Subcutaneous abdominal adipose tissue (tissue), 5 donors: ENCODE results near the gene MAFF.

Experiments
- H3K27ac ChIP-seq: one replicate; pipeline ENCODE4 v1.7.0; 2013; ENCODE audit warnings: low read depth, mild to moderate bottlenecking, inconsistent platforms, low read length, moderate library complexity
- H3K27me3 ChIP-seq, 5 donors: one replicate each; pipeline ENCODE4 v1.7.0; 2013; ENCODE audit warnings: low read length in 5 of 5, inconsistent platforms in 1 of 5; ENCODE audit not compliant: control insufficient read depth in 5 of 5, insufficient read depth in 4 of 5
- H3K36me3 ChIP-seq, 5 donors: one replicate each; pipeline ENCODE4 v1.7.0; 2013; ENCODE audit warnings: low read length in 5 of 5; ENCODE audit not compliant: control insufficient read depth in 5 of 5, insufficient read depth in 5 of 5
- H3K4me1 ChIP-seq, 5 donors: one replicate each; pipeline ENCODE4 v1.7.0; 2013; ENCODE audit warnings: low read length in 5 of 5, mild to moderate bottlenecking in 3 of 5, moderate library complexity in 1 of 5; ENCODE audit not compliant: control insufficient read depth in 5 of 5, insufficient read depth in 5 of 5
- H3K4me3 ChIP-seq, 5 donors: one replicate each; pipeline ENCODE4 v1.7.0; 2013; ENCODE audit warnings: low read length in 5 of 5, low read depth in 1 of 5
- H3K9ac ChIP-seq, 5 donors: one replicate each; pipeline ENCODE4 v1.7.0; 2013; ENCODE audit warnings: low read length in 5 of 5, mild to moderate bottlenecking in 4 of 5, moderate library complexity in 3 of 5
- H3K9me3 ChIP-seq, 5 donors: one replicate each; pipeline ENCODE4 v1.7.0; 2013; ENCODE audit warnings: low read length in 5 of 5; ENCODE audit not compliant: control insufficient read depth in 5 of 5
- donor health status: healthy.
- donor health status: healthy.
- donor health status: healthy.
- donor health status: healthy.
- donor health status: healthy.

Gene MAFF

DNA sequence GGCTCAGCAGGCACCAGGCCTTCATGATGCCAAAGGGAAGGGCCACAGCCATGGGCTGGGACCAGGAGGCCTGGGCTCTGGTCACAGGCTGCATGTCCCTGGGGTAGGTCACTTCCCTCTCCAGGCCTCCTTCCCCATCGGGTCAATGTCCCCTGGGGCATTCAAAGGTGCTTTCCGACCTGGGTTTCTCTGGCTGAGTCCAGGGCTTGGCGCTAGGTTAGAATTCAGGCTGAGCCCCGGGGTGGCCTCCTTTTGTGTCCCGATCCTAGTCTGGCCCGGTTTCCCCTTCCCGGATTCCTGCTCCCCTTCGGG lies 12.2 kb downstream of the MAFF start:
- H3K27ac ChIP-seq, result peak overlapping the region; percentile 1
- no peak overlapping the region for H3K9ac ChIP-seq
- H3K4me3 ChIP-seq, result peak overlapping the region in 2 of 5 donors; percentile 6 to 31
- H3K27me3 ChIP-seq, result no peaks in the 10 kb centered on the region
- H3K4me1 ChIP-seq, result peaks cover 7 to 56% (median 31%) of the 10 kb centered on the region in 5 donors
- peaks cover 0 to 17% (median 8%) of the 10 kb centered on the region in 5 donors for H3K36me3 ChIP-seq
- H3K9me3 ChIP-seq, result no peaks in the 10 kb centered on the region

GRCh38 chr22:38214302-38215056 lies 12.7 kb downstream of the MAFF start:
- no peak overlapping the region for H3K9ac ChIP-seq

GRCh38 chr22:38215156-38216038 lies 13.6 kb downstream of the MAFF start:
- peaks cover 9 to 63% (median 45%) of the 10 kb centered on the region in 5 donors for H3K4me1 ChIP-seq
- peaks cover 0 to 21% (median 8%) of the 10 kb centered on the region in 5 donors for H3K36me3 ChIP-seq
- no peaks in the 10 kb centered on the region for H3K9me3 ChIP-seq
- H3K9ac ChIP-seq, result no peak overlapping the region
- no peak overlapping the region for H3K4me3 ChIP-seq
- no peak overlapping the region for H3K27ac ChIP-seq
- no peaks in the 10 kb centered on the region for H3K27me3 ChIP-seq

More at GRCh38 chr22:38214302-38215056, 12.7 kb downstream of the MAFF start:
- Histone ChIP-seq H3K36me3 (peaks cover 0 to 17% (median 8%) of the 10 kb centered on the region in 5 donors), H3K27me3 (no peaks in the 10 kb centered on the region), H3K4me3 (peak overlapping the region in 4 of 5 donors; percentile 6 to 44 (median 24)), H3K4me1 (peaks cover 7 to 61% (median 36%) of the 10 kb centered on the region in 5 donors), H3K27ac (no peak overlapping the region), H3K9me3 (no peaks in the 10 kb centered on the region)

DNA sequence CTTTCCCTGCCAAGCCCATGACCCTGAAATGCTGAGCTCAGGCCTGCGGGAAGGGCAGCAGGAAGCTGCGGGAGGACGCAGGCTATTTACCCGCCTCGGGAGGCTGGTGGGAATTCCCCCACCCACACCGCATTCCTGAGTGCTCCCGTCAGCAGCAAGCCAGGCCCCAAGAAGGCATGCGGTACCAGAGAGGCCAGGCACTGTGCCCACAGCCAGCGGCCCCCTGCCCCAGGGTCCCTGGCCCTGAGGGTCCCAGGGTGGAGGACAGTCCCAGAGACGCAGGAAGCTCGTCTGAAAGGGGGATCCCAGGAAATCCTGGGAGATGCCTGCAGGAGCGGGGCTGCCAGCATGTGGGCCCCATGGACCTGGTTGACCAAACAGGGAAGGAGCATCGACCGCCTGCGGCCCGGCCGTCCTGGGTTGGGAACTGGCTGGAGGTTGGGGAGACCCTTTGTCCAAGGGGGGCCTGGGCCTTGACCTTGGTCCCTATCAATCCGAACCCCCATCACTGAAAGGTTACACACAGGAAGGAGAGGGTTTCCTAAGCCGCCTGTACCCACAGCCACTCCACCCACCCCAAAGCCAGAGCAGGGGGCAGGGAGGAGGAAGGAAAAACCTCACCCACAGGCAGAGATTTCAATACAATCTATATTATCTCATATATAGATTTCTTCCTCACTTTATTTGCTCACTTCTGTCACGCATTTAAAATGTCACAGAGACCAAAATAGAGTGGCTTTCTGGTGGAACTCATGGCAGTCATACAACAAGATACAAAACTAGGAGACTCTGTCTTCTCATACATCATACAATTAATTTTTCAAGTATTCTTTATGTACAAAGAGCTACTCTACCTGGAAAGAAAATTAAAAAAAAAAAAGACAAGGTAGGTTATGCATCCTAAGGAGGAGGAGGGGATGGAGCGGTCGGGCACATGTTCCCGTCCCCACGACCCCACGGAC lies 17.1 kb downstream of the MAFF start:
- Histone ChIP-seq H3K4me3 (no peak overlapping the region), H3K36me3 (peaks cover 0 to 48% (median 30%) of the 10 kb centered on the region in 5 donors), H3K27ac (peak overlapping the region; percentile 97), H3K4me1 (peaks cover 5 to 69% (median 59%) of the 10 kb centered on the region in 5 donors), H3K9ac (peak overlapping the region in 4 of 5 donors; percentile 53 to 81 (median 66)), H3K9me3 (no peaks in the 10 kb centered on the region), H3K27me3 (no peaks in the 10 kb centered on the region)

DNA sequence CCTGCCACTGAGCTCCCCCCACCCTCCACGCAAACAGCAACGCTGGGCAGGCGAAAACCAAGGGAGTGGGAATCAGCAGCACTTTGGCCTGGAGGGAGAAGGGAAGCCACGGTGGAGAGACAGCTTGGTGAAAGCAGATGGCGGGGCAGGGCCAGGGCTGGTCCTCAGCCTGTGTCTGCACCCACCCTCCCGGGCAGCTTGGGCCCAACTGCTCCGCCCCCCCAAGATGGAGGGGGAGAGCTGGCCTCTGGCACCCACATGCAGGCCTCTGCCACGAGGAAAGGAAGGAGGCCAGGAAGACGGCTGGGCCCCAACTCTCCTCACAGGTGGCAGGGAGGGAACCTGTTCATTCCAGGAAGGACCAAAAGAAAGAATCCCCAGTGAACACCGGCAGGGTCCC lies 17.8 kb downstream of the MAFF start:
- peak overlapping the region in 3 of 5 donors; percentile 47 to 81 (median 72) for H3K9ac ChIP-seq
- peaks cover 0 to 50% (median 34%) of the 10 kb centered on the region in 5 donors for H3K36me3 ChIP-seq
- no peaks in the 10 kb centered on the region for H3K9me3 ChIP-seq
- no peaks in the 10 kb centered on the region for H3K27me3 ChIP-seq
- no peak overlapping the region for H3K4me3 ChIP-seq
- H3K4me1 ChIP-seq, result peaks cover 5 to 63% (median 54%) of the 10 kb centered on the region in 5 donors
- peak overlapping the region; percentile 97 for H3K27ac ChIP-seq

GRCh38 chr22:38220163-38220562 lies 18.4 kb downstream of the MAFF start:
- Histone ChIP-seq H3K9me3 (no peaks in the 10 kb centered on the region), H3K4me1 (peaks cover 5 to 60% (median 54%) of the 10 kb centered on the region in 5 donors), H3K4me3 (no peak overlapping the region), H3K27me3 (no peaks in the 10 kb centered on the region), H3K27ac (peak overlapping the region; percentile 97), H3K9ac (peak overlapping the region in 2 of 5 donors; percentile 47 to 72), H3K36me3 (peaks cover 0 to 52% (median 38%) of the 10 kb centered on the region in 5 donors)

GRCh38 chr22:38220653-38221386 lies 19.0 kb downstream of the MAFF start:
- Histone ChIP-seq H3K9me3 (no peaks in the 10 kb centered on the region), H3K4me3 (no peak overlapping the region), H3K9ac (peak overlapping the region in 1 of 5 donors; percentile 52), H3K27ac (peak overlapping the region; percentile 97), H3K27me3 (no peaks in the 10 kb centered on the region), H3K36me3 (peaks cover 0 to 54% (median 41%) of the 10 kb centered on the region in 5 donors), H3K4me1 (peaks cover 3 to 60% (median 54%) of the 10 kb centered on the region in 5 donors)

- H3K9me3 ChIP-seq, result no peaks in the 10 kb centered on the region
- H3K36me3 ChIP-seq, result peaks cover 0 to 56% (median 44%) of the 10 kb centered on the region in 5 donors
- no peak overlapping the region for H3K4me3 ChIP-seq
- H3K4me1 ChIP-seq, result peaks cover 3 to 60% (median 54%) of the 10 kb centered on the region in 5 donors
- H3K9ac ChIP-seq, result no peak overlapping the region
- no peaks in the 10 kb centered on the region for H3K27me3 ChIP-seq
- no peak overlapping the region for H3K27ac ChIP-seq
Measured at GRCh38 chr22:38221407-38221806, 19.6 kb downstream of the MAFF start.
